Ascending aorta (tissue), 2 donors: ENCODE data around the gene NUDT12. TPM values are rescaled to one million over a fixed set of nuclear protein-coding genes. Genes with fewer than 3 reads are reported as not detected.

Experiments used
- DNase-seq, 2 donors: peaks; one replicate each; pipeline ENCODE4 v3.0.0-alpha.2; 2019; ENCODE audit warnings: low spot score in 2 of 2
- H3K27ac ChIP-seq, 2 donors: fragments of 200-600 bp; sonication (generic); one replicate each; pipeline ENCODE4 v1.5.1; 2016 to 2017; ENCODE audit warnings: mild to moderate bottlenecking in 1 of 2
- H3K27me3 ChIP-seq: fragments of 200-600 bp; sonication (generic); one replicate; pipeline ENCODE4 v1.5.1; 2017
- H3K36me3 ChIP-seq, 2 donors: fragments of 200-600 bp; sonication (generic); one replicate each; pipeline ENCODE4 v1.5.1; 2016
- H3K4me1 ChIP-seq, 2 donors: fragments of 200-600 bp; sonication (generic); one replicate each; pipeline ENCODE4 v1.5.1; 2016 to 2017; ENCODE audit warnings: mild to moderate bottlenecking in 1 of 2
- H3K4me3 ChIP-seq, 2 donors: fragments of 200-600 bp; sonication (generic); one replicate each; pipeline ENCODE4 v1.5.1; 2016 to 2017; ENCODE audit warnings: mild to moderate bottlenecking in 1 of 2
- H3K9me3 ChIP-seq, 2 donors: fragments of 200-600 bp; sonication (generic); one replicate each; pipeline ENCODE4 v1.5.1; 2016
- CTCF ChIP-seq, 3 experiments: fragments of 200-600 bp in 2 of 3; fragments of 450-650 bp in 1 of 3; sonication (generic) in 2 of 3; IDR thresholded peaks; one replicate each; pipeline ENCODE4 v1.5.1; 2016 to 2019; ENCODE audit warnings: antibody characterized with exemption in 3 of 3, mild to moderate bottlenecking in 1 of 3, moderate library complexity in 1 of 3
- intact Hi-C: fragments of 100-400 bp; cut with DNase I; formaldehyde crosslinking; loops from one replicate; pipeline ENCODE4 v1.15.1; 2023
- total RNA-seq: library from RNA; depleted of rRNA; stranded (reverse); fragments of >200 nt; gene quantifications from one replicate; pipeline ENCODE4 v1.1.0, GENCODE V29; 2016

The NUDT12 gene
- 6.3 TPM for total RNA-seq

GRCh38 chr5:103562453-103563157, at the start of gene NUDT12:
TSS of gene NUDT12 (minus strand) at chr5:103562789. CDS start at chr5:103560248, 2,541 bp downstream.
- Histone ChIP-seq H3K27me3 (no peaks in the 10 kb centered on the region), H3K27ac (peak within 1 kb of the TSS; percentile 77 to 93), H3K4me1 (no peaks in the 10 kb centered on the region), H3K36me3 (no peaks in the 10 kb centered on the region), H3K9me3 (no peaks in the 10 kb centered on the region), H3K4me3 (peak within 1 kb of the TSS; percentile 66 to 75)
- intact Hi-C loops: loop anchor here (5.0 kb wide), 2 partner anchors 305 to 445 kb away; partner anchors contain the start of gene MACIR
- no peak for TF ChIP-seq CTCF (IDR thresholded peaks at IDR 0.05)
- peak; percentile 8 to 81 for DNase-seq

- Histone ChIP-seq H3K27me3 (no peaks in the 10 kb centered on the region), H3K4me1 (no peaks in the 10 kb centered on the region), H3K27ac (no peak overlapping the region), H3K36me3 (no peaks in the 10 kb centered on the region), H3K4me3 (no peak overlapping the region), H3K9me3 (no peaks in the 10 kb centered on the region)
- no peak for DNase-seq
- intact Hi-C loops: no loop called here
- no peak for TF ChIP-seq CTCF (IDR thresholded peaks at IDR 0.05)
These were observed 44.8 kb upstream of the NUDT12 start for GRCh38 chr5:103607346-103607745.

GRCh38 chr5:103605277-103605676, 42.7 kb upstream of the NUDT12 start:
- H3K4me1 ChIP-seq: no peaks in the 10 kb centered on the region
- H3K9me3 ChIP-seq: no peaks in the 10 kb centered on the region
- no peaks in the 10 kb centered on the region for H3K36me3 ChIP-seq
- no peaks in the 10 kb centered on the region for H3K27me3 ChIP-seq
- H3K27ac ChIP-seq: no peak overlapping the region
- no peak overlapping the region for H3K4me3 ChIP-seq
- no peak for TF ChIP-seq CTCF (IDR thresholded peaks at IDR 0.05)
- intact Hi-C loops: no loop called here
- no peak for DNase-seq

- no peaks in the 10 kb centered on the region for H3K9me3 ChIP-seq
- H3K27me3 ChIP-seq: no peaks in the 10 kb centered on the region
- intact Hi-C loops: no loop called here
- no peak for TF ChIP-seq CTCF (IDR thresholded peaks at IDR 0.05)
- no peak overlapping the region for H3K27ac ChIP-seq
- DNase-seq: no peak
- no peak overlapping the region for H3K4me3 ChIP-seq
- H3K4me1 ChIP-seq: no peaks in the 10 kb centered on the region
- no peaks in the 10 kb centered on the region for H3K36me3 ChIP-seq
These were observed 39.8 kb upstream of the NUDT12 start for GRCh38 chr5:103602438-103602837.

- Histone ChIP-seq H3K27me3 (no peaks in the 10 kb centered on the region), H3K27ac (no peak overlapping the region), H3K4me3 (no peak overlapping the region), H3K4me1 (no peaks in the 10 kb centered on the region), H3K36me3 (no peaks in the 10 kb centered on the region), H3K9me3 (no peaks in the 10 kb centered on the region)
- TF ChIP-seq CTCF (IDR thresholded peaks at IDR 0.05): no peak
- DNase-seq: no peak
- intact Hi-C loops: no loop called here
These were observed 38.7 kb upstream of the NUDT12 start for GRCh38 chr5:103601314-103601713.
